ENCODE measurements around the gene ZDHHC1.
"Not testable (repeated sequence)": the region's sequence is repeated elsewhere in the genome, so short reads cannot be mapped to it uniquely, and the experiment has no call there.

Gene ZDHHC1

GRCh38 chr16:67430504-67430976 is 14.3 kb upstream of the ZDHHC1 start:
- DNase-seq = no peak

- DNase-seq = no peak
Measured at GRCh38 chr16:67429799-67430503, 13.7 kb upstream of the ZDHHC1 start.

- DNase-seq = no peak
Measured at GRCh38 chr16:67429053-67429798, 12.9 kb upstream of the ZDHHC1 start.

- DNase-seq = peak; percentile 27
Measured at GRCh38 chr16:67428146-67428731, 12.0 kb upstream of the ZDHHC1 start.

- no peak for DNase-seq
Measured at GRCh38 chr16:67426950-67427349, 10.7 kb upstream of the ZDHHC1 start.

- no peak for DNase-seq
Measured at GRCh38 chr16:67426022-67426421, 9.7 kb upstream of the ZDHHC1 start.

GRCh38 chr16:67425580-67425979 is 9.3 kb upstream of the ZDHHC1 start:
- DNase-seq = no peak

GRCh38 chr16:67425061-67425460 is 8.8 kb upstream of the ZDHHC1 start:
- DNase-seq = no peak

GRCh38 chr16:67424261-67424615 is 8.0 kb upstream of the ZDHHC1 start:
- no peak for DNase-seq

- no peak for DNase-seq
Measured at GRCh38 chr16:67423611-67424260, 7.5 kb upstream of the ZDHHC1 start.

GRCh38 chr16:67423015-67423414 is 6.7 kb upstream of the ZDHHC1 start:
- DNase-seq = no peak

GRCh38 chr16:67421030-67421429 is 4.8 kb upstream of the ZDHHC1 start:
- no peak for DNase-seq

GRCh38 chr16:67419931-67420330 is 3.7 kb upstream of the ZDHHC1 start:
- DNase-seq = no peak

- DNase-seq = no peak
Measured at GRCh38 chr16:67419502-67419901, 3.2 kb upstream of the ZDHHC1 start.

GRCh38 chr16:67417333-67418061 is 1.2 kb upstream of the ZDHHC1 start:
- no peak for DNase-seq

- not testable (repeated sequence) for DNase-seq
Measured at GRCh38 chr16:67415421-67415820, 856 bp downstream of the ZDHHC1 start.

GRCh38 chr16:67413978-67414911 is 2.0 kb downstream of the ZDHHC1 start:
- DNase-seq = no peak

GRCh38 chr16:67412294-67412693 is 4.0 kb downstream of the ZDHHC1 start:
- no peak for DNase-seq

- DNase-seq = no peak
Measured at GRCh38 chr16:67411339-67411738, 4.9 kb downstream of the ZDHHC1 start.

GRCh38 chr16:67409631-67410030 is 6.6 kb downstream of the ZDHHC1 start:
- no peak for DNase-seq

GRCh38 chr16:67407788-67408452 is 8.4 kb downstream of the ZDHHC1 start:
- no peak for DNase-seq
